NB4 (cell line): ENCODE measurements around the gene UMAD1.
"Not testable (repeated sequence)": the region's sequence is repeated elsewhere in the genome, so short reads cannot be mapped to it uniquely, and the experiment has no call there.

Source experiments
- DNase-seq: peaks from one replicate; pipeline ENCODE4 v3.0.0; 2010; ENCODE audit warnings: low read depth
- H3K4me3 ChIP-seq: one replicate; pipeline ENCODE4 v1.5.1; 2011; ENCODE audit warnings: mild to moderate bottlenecking, low read depth, low read length, moderate library complexity
- MYC ChIP-seq: IDR thresholded peaks from 2 replicates; pipeline ENCODE4 v1.6.1; 2011; ENCODE audit warnings: low read depth, low read length
- POLR2A ChIP-seq: IDR thresholded peaks from 2 replicates; pipeline ENCODE4 v1.6.1; 2011; ENCODE audit warnings: mild to moderate bottlenecking; ENCODE audit not compliant: insufficient read length; ENCODE audit errors: extremely low read depth
- TF ChIP-seq, protein P1 (sequence below): IDR thresholded peaks from 2 replicates; pipeline ENCODE4 v1.6.1; 2011; ENCODE audit warnings: low read depth, low read length
- TF ChIP-seq, protein P2 (sequence below): IDR thresholded peaks from one replicate; pipeline ENCODE4 v1.5.1; 2012; ENCODE audit warnings: low read depth, low read length

Gene UMAD1

GRCh38 chr7:7673240-7673550 lies 32.6 kb downstream of the UMAD1 start:
- DNase-seq = no peak
- TF ChIP-seq, protein P1, sequence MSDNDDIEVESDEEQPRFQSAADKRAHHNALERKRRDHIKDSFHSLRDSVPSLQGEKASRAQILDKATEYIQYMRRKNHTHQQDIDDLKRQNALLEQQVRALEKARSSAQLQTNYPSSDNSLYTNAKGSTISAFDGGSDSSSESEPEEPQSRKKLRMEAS = no peak
- TF ChIP-seq MYC = no peak
- TF ChIP-seq, protein P2, sequence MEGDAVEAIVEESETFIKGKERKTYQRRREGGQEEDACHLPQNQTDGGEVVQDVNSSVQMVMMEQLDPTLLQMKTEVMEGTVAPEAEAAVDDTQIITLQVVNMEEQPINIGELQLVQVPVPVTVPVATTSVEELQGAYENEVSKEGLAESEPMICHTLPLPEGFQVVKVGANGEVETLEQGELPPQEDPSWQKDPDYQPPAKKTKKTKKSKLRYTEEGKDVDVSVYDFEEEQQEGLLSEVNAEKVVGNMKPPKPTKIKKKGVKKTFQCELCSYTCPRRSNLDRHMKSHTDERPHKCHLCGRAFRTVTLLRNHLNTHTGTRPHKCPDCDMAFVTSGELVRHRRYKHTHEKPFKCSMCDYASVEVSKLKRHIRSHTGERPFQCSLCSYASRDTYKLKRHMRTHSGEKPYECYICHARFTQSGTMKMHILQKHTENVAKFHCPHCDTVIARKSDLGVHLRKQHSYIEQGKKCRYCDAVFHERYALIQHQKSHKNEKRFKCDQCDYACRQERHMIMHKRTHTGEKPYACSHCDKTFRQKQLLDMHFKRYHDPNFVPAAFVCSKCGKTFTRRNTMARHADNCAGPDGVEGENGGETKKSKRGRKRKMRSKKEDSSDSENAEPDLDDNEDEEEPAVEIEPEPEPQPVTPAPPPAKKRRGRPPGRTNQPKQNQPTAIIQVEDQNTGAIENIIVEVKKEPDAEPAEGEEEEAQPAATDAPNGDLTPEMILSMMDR = no peak
- no peak for TF ChIP-seq POLR2A
- no peak overlapping the region for H3K4me3 ChIP-seq

DNA sequence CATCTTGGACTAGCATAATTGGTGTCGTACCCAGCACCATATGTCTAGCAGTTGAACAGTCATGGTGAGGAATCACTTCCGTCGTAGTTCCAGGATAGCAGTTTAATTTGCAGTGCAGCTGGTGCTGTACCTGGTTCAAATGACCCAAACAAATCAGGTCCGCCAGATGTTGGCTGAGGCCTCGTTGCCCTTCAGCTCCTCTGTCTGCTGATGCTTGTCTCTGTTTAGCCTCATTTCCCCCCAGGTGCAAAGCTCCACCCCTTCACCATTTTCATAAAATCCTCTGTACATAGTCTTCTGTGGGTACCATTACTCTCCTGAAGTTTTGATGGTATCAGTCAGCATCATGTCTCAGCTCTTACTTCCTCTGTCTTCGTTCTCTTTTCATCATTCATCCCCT lies 35.1 kb downstream of the UMAD1 start:
- DNase-seq = no peak
- TF ChIP-seq, protein P1 = no peak
- no peak for TF ChIP-seq POLR2A
- no peak for TF ChIP-seq MYC
- TF ChIP-seq, protein P2 = no peak
- no peak overlapping the region for H3K4me3 ChIP-seq

- DNase-seq = peak; percentile 30
Measured at GRCh38 chr7:7679640-7680039, 39.1 kb downstream of the UMAD1 start.

GRCh38 chr7:7681191-7681935 lies 40.8 kb downstream of the UMAD1 start:
- DNase-seq = peak; percentile 77
- TF ChIP-seq, protein P2 = peak; percentile 34
- TF ChIP-seq MYC = no peak
- no peak overlapping the region for H3K4me3 ChIP-seq

More at GRCh38 chr7:7679640-7680039, 39.1 kb downstream of the UMAD1 start:
- H3K4me3 ChIP-seq = not testable (repeated sequence)

DNA sequence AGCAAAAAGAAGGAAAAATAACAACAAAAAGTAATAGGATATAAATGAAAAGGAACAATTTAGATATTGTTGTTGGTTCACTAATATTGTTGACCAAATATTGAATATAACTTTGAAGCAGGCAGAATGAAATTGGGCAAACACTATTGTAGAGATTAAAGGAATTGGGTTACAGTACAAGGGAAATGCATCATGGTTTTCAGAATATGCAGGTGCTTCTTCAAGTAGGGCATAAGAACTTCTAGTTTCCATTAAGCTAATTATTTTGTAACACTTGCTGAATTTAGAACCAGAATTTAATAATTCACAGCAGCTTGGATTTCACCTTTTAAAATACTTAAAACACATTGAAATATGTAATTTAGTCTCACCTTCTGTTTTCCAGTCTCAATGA lies 41.4 kb downstream of the UMAD1 start:
- H3K4me3 ChIP-seq = no peak overlapping the region
- TF ChIP-seq MYC (no peak), POLR2A (no peak)
- TF ChIP-seq, protein P2 = no peak
- TF ChIP-seq, protein P1 = no peak
- DNase-seq = no peak

DNA sequence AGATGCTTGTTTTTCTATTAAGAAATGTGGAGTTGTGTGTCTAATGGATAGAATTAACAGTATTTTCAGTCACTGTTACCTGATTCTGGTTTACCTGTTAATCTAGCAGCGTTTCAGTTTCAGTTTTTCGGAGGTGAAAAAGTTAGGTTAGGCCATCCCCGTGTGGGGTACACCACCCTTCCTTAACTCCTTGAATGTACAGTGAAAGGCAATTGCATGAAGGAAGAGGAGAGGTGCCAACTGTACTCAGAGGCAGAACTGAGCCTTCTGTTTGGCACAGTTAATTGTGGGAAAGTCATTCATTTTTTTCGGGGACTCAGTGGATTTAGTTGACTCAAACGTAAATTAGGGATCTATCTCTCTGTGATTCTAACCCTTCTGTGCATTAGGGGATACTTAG lies 42.3 kb downstream of the UMAD1 start:
- DNase-seq = no peak
- TF ChIP-seq, protein P2 = no peak
- TF ChIP-seq MYC (no peak), POLR2A (no peak)
- TF ChIP-seq, protein P1 = no peak
- no peak overlapping the region for H3K4me3 ChIP-seq
